ENCODE data around the gene TMEM203.
A peak's percentile ranks its signal among the peaks of the same experiment; 100 is the strongest.
"Not testable (repeated sequence)": the region's sequence is repeated elsewhere in the genome, so short reads cannot be mapped to it uniquely, and the experiment has no call there.

Gene TMEM203

DNA sequence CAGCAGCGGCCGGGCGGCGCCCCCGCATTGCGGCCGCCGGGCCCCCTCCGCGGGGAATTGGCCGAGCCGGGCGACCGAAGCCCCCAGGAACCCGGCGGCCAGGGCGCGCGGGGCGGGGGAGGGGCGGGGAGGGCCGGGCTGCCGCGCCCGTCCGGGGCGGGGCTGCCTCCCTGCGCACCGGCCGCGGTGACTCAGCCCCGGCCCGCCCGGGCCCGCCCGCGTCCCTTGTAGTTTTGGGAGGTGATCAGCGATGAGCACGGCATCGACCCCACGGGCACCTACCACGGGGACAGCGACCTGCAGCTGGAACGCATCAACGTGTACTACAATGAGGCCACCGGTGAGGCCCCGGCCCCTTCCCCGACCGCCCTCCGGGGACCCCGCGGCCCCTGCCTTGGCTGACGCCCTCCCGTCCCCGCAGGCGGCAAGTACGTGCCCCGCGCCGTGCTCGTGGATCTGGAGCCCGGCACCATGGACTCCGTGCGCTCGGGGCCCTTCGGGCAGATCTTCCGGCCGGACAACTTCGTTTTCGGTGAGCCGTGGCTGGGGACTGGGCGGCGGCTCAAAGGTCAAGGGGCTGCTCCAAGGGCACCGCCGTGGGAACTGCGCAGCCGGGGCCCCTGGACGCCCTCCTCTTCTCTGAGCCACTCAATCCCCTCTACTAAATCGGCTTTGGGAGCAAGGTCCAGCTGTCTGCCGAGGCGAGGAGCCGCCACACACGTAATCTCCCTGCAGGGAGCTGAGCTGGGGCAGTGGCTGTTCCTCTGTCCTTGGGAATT lies 36.2 kb upstream of the TMEM203 start:
- peak in 1 of 2 donors; percentile 80 for DNase-seq

DNA sequence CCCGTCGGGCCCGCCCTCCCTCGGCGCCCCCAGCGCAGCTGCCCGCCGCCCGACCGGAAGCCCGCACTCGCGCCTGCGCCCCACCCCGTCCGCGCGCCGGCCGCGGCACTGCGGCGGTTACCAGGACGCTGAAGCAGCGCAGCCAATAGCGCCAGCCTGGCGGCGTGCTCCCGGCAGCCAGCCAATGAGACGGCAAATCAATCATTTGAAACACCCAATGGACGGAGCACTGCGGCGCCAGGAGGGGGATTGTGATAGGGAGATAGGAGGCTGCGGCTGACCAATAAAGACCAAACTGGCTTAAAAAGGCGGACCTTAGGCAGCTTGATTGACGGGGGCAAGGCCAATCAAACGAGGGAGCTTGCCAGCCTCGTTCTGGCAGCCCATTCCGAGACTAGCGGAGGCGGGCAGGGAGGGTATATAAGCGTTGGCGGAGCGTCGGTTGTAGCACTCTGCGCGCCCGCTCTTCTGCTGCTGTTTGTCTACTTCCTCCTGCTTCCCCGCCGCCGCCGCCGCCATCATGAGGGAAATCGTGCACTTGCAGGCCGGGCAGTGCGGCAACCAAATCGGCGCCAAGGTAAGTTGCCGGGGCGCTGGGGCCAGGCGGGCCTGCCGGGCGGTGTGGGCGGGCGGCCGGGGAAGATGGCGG lies 35.5 kb upstream of the TMEM203 start, which contains the start of gene TUBB4B:
TSS of gene TUBB4B (plus strand) at position 447 of the 649 bp plus-strand sequence. CDS start at position 521, 74 bp downstream.
- DNase-seq: peak; percentile 97 to 100

DNA sequence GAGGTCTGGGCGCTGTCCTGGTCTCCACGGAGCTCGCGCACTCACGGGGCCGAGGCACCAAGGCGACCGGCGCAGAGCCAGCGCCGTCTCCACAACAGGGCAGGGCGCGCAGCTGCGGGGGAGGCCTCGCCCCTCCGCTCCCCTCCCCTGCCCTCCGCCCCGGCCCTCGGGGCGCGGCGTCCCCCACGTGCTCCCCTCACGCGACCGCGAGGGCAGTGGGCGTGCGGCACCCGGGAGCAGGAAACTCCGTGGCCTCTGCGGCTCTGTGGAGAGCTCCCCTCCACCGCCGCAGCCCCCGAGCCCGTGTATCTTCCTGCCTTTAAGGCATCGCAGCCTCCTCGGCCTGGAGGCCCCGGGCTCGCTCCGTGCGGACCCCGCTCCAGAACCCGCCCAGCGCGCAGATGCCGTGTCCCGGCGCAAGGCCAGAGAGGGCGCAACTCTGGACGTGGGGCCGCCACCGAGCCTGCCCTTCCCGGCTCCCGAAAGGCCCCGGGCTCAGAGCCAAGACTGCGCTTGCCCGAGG lies 34.9 kb upstream of the TMEM203 start:
- peak in 1 of 2 donors; percentile 28 for DNase-seq

DNA sequence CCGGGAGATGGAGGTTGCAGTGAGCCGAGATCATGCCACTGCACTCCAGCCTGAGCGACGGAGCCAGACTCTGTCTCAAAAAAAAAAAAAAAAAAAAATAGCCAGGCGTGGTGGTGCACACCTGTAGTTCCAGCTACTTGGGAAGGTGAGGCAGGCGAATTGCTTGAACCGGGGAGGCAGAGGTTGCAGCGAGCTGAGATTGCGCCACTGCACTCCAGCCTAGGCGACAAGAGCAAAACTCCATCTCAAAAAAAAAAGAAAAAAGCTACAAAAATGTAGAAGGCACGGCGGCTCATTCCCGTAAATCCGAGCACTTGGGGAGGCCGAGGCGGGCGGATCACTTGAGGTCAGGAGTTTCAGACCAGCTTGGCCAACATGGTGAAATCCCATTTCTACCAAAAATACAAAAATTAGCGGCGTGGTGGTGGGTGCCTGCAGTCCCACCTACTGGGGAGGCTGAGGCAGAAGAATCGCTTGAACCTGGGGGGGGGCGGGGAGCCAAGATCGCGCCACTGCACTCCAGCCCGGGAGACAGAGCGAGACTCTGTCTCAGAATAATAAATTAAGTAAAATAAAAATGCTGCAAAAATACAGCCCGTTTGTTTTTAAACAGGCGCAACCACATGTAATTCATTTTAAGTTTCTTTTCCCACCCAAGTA lies 34.2 kb upstream of the TMEM203 start:
- not testable (repeated sequence) for DNase-seq

DNA sequence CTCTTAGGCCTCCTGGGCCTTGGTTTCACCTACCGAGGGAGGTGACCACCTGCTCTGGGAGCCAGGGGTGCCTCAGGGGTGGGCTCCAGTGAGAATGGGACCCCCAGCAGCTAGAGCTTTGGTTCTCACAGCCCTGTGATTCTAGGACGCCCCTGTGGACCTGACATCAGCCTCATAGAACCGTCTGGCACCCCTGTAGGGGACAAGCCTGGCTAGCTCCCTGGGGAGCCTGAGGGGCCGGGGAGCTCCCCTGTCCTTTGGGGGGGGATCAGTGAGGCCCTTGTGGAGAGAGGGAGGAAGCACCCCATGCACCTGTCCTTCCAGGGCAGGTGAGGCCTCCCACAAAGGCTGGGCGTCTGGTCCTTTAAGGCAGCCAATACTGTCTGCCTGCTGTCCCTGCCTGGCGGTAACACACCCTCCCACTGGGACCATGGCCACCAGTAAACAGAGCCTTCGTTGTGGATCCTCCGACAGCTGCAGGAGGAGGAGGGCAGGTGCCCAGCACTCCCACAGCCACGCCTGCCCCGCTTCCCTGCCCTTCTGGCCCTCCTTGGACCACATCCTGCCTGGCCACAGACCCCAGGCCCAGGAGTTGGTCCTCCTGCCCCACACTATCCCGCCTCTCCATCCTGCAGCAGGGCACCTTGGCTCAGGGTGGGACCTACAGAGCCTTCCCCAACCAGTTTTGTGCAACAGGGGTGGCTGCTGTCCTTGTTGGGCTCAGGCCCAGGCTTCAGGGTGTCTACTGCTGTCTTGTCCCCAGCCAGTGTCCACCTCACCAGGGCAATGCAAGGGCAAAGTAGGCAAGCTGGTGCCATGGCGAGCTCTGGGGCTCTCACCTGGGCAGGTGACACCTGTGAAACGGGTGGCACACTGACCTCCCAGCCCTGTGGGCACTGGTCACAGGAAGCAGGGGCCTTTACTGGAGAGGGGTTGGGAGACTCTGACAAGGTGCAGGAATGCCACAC lies 32.6 kb upstream of the TMEM203 start:
- DNase-seq: no peak

DNA sequence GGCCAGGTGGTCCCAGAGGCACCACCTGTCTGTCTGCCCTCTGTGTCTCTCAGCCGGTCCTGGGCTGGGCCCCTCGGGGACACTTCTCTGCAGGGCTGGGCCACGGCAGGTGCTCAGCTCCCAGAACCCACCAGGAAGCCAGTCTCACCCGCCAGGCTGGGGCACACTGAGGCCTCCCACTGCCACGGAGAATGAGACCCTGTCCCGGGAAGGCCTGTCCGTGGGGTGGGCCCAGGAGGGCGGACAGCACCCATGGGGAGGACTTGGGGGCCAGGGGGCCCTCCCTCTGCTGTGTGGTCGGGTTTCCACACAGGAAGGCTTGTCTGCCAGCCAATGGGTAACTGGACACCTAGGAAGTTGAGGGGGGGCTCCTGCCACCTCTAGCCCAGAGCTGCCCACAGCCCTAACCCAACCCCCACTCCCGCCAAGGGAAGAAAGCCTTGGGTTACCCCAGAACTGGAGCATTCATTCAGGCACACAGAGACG lies 31.5 kb upstream of the TMEM203 start:
- no peak for DNase-seq

DNA sequence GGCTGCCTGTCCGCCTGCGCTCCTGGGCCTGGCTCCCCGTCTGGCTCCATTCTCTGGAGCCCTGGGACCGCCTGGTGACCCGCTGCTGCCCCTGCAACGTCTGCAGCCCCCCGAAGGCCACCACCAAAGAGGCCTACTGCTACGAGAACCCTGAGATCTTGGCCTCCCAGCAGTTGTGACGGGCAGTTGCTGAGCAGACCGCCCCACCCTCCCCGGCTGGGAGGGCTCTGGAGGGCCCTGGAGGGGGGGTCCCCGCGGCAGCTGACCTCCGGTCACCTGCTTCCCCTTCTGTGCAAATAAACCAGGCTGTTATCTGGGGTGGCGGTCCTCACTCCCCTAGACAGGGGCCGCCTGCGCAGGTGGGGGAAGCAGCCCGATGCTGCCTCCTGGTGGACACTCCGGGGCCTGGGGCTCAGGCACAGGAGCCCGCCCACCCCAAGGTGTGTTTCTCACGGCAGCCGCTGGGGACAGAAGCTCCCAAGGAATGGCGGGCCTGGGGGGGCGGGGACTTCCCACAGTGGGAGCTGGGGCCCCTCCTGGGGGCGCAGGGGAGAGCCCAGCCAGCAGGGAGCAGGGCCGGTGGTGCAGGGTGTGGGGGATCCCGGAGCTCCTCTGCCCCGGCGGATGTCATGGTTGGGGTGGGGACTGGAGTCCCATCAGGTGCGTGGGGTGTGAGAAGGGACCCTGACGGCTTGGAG lies 30.9 kb upstream of the TMEM203 start:
- DNase-seq: peak; percentile 59 to 74

DNA sequence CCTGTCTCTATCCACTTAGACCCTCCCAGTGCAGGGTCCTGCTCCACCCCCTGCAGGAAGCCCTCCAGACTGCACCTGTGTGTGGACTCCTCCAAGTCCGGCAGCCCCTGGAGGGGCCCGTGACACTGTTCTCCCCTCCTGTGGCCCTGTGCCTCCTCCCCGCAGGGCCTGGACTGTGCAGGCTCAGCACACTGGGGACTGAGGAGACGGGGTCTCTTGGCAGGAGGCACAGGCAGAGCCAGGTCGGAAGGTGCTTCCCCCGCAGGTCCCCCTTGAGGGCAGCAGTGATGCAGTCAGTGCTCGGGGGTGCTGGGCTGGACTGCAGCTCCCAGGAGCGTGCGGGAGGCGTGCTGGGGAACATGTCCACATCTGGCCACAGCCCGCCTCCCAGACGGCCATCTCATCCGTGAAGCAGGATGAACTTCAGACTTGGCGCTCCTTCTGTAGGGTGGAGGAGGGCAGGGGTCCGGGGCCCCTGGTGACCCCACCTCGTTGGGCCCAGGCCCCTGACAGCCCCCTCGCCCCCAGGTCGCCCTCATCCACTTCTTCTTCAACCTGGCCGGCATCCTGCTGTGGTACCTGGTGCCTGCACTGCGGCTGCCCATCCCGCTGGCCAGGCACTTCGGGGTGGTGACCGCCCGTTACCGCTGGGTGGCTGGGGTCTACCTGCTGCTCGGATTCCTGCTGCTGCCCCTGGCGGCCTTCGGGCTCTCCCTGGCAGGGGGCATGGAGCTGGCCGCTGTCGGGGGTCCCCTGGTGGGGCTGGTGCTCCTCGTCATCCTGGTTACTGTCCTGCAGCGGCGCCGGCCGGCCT lies 30.2 kb upstream of the TMEM203 start:
- no peak for DNase-seq

DNA sequence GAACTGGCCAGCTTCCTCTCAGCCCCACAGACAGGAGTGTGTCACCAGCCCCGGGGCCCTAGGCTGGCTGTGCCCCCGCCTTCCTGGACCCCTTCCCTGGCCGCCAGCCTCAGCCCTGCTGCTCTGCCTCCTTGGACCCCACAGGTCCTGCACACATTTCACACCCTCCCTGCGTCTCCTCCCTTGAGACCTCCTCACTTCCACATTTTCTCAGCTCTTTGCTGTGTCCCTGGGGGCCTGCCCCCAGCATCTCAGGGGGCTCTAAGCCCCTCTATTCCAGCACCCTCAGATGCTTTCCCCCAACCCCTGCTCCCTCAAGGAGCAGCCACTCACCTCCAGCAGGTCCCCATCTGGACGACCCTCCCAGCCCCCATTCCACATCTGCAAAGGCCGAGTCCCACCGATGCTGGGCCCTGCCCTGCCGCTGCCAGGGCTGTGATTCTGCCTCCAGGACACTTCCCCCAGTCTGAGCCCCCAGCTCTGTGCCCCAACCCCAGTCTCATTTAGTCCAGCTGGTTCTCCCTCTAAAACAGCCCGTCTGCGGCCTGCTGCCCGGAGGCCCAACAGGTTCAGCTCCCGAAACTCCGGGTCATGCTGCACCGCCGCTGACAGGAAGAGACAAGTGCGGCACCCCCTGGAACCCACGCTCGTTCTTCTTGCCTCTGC lies 29.4 kb upstream of the TMEM203 start:
- DNase-seq: no peak

DNA sequence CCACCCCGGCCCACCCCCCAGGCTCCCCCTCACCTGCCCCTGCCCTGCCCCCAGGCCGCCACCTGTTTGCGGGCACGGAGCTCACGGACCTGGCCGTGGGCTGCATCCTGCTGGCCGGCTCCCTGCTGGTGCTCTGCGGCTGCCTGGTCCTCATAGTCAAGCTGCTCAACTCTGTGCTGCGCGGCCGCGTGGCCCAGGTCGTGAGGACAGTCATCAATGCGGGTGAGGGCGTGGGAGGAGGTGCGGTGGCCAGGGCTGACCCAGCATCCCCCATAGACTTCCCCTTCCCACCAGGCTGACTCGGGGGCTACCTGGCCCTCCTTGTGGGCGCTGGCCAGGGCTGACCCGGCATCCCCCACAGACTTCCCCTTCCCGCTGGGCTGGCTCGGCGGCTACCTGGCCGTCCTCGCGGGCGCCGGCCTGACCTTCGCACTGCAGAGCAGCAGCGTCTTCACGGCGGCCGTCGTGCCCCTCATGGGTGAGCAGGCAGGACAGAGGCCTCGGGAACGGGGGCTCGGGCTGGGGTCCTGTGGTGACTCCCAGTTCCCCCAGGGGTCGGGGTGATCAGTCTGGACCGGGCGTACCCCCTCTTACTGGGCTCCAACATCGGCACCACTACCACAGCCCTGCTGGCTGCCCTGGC lies 28.7 kb upstream of the TMEM203 start:
- no peak for DNase-seq

DNA sequence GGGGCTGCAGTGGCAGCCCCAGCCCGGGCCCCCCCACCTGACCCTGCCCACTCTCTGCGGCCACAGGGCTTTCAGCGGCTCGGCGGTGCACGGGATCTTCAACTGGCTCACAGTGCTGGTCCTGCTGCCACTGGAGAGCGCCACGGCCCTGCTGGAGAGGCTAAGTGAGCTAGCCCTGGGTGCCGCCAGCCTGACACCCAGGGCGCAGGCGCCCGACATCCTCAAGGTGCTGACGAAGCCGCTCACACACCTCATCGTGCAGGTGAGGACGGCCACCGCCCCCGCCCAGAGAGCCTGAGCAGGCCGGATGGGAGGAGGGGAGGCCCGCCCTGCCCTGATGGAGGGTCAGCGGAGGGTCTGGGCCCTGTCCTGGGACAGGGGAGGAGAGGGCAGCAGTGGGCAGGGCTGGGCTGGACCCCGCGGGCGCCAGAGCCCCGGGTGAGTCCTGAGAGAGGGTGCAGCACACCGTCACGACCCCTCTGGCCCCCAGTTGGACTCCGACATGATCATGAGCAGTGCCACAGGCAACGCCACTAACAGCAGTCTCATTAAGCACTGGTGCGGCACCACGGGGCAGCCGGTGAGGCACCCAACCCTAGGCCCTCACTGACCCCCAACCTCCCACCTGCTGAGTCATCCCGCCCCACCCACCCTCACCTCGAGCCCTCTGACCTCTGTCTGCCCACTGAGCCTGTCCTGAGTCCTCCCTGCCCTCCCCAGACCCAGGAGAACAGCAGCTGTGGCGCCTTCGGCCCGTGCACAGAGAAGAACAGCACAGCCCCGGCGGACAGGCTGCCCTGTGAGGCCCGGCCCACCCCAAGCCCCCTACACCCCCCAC lies 27.9 kb upstream of the TMEM203 start:
- DNase-seq: no peak

DNA sequence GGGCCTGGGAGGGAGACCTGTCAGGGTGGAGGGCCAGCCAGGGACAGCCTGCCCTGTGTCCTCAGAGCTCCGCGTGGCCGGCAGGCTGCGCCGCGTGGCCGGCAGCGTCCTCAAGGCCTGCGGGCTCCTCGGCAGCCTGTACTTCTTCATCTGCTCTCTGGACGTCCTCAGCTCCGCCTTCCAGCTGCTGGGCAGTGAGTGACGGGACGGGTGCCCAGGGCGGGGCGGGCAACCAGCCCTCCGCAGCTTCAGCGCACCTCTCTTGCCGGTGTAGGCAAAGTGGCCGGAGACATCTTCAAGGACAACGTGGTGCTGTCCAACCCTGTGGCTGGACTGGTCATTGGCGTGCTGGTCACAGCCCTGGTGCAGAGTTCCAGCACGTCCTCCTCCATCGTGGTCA lies 27.1 kb upstream of the TMEM203 start:
- DNase-seq: no peak

DNA sequence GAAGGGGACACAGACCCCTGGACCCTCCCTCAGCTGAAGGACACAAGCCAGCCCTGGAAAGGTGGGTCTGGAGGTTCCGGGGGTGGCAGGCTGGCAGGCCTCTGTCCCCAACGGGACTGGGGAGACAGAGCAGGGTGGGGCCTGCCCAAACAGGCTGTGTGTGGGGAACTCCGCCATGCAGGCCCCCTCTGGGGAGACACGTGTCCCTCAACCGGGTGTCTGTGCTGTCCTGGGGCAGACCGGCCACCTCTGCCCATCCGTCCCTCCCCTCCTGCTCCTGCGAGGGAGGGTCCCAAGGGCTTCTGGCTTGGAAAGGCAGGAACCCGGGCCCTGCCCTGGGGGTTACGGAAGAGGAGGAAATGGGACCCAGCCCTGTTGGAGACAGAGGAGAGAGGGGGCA lies 26.7 kb upstream of the TMEM203 start:
- no peak for DNase-seq

DNA sequence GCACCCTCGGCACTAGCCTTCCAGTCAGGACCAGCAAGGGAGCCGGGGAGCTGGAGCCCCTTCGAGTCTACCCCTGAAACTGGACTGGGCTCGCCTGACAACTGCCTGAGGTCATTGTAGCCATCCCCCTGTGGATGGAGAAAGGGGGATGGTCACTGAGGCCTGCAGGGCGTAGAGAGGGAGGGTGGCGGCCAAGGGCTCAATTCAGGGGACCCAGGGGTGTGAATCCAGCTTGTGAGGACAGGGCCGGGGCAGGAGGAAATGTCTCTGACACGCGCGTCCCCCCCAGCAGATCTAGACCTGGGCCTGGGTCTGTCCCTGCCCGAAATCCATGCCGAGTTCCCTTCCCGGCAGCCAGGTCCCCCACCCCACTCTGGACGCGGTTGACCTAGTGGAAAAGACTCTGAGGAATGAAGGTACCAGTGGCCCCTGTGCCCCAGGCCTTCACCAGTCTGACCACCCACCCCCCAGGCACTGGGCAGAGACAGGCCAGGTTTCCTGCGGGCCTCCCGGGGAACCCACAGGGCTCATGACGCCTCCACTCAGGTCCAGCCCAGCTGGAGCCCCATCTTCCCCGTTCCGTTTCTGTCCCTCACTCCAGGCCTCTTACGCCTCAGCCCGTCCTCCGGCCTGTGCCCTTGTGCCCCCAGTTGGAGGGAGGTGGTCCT lies 26.1 kb upstream of the TMEM203 start:
- no peak for DNase-seq

DNA sequence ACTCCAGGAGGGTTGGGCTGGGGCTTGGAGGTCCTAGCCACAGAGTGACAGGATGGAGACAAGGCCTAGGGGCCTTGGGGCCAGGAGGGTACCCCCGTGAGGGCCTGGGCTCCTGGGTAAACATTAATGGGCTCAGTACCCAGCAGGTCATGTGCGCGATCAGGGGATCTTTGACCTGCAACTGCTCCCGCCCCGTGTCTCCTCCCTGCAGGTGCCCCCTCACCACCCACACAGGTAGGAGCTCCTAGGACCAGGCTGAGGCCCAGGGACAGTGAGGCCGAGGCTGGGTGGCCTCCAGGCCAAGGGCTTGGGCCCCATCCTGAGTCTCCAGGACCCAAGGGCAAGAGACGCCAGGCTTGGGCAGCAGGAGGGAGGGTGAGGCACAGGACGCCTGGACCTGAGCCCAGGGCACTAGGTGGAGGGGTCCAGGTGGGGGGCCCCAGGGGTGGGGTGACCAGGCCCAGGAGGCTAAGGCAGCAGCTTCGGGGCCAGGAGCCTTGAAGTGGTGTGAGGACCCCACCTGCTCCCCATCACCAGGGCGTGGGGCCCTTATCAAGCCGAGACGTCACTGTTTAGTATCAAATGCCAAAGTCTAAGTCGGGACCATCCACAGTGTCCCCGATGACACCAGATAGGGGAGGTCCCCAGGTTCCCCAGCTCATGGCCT lies 25.4 kb upstream of the TMEM203 start, which contains the start of gene SLC34A3:
TSS of gene SLC34A3 (plus strand) at position 197 of the 667 bp plus-strand sequence. CDS start 802 bp downstream, outside the sequence.
- DNase-seq: no peak

DNA sequence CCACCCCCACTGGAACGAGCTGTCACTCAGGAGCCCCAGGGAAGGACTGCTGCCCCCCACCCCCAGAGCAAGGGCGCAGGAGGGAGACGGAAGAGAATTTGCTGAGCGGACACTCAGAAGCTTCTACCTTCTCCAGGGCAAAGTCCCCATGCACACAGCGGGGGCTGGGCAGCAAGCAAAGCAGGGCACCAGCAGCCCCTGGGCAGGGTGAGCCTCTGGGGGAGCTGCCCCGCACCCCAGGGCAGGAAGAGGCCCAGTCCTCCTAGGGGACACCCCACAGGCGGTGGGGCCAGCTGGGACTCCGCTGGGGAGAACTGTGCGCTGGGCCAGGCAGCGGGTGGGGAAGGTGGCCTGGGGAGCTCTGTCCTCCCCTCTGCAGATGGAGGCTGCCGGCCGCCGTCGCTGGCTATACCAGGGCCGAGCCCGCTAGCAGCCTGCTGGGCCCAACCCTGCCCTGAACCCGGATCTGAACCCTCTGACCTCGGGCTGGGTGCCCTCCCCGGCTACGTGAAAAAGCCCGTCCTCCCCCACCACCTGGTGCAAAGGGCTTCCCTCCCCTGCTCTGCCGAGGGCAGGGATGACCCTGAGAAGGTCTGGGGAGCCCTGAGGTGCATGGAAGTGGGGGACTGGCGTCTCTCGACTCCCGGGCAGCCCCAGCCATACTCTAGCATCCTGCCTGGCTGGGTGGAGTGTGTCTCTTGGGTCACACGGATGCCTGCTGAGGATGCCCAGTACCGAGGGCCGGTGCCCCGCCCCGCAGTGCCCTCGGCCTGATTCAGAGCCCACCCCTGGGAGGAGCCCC lies 24.7 kb upstream of the TMEM203 start:
- DNase-seq: no peak
